HEK293 (cell line): ENCODE results near the gene TMEM63A.

ENCODE experiments used
- ZNF629 ChIP-seq: fragments of 450-650 bp; formaldehyde crosslinking; IDR thresholded peaks from 2 replicates; pipeline ENCODE4 v1.5.1; 2017; ENCODE audit warnings: missing biosample characterization, missing genetic modification characterization
- TF ChIP-seq, protein P1 (sequence below): fragments of 450-650 bp; formaldehyde crosslinking; IDR thresholded peaks from 2 replicates; pipeline ENCODE4 v1.5.1; 2016; ENCODE audit warnings: missing biosample characterization, missing genetic modification characterization

GRCh38 chr1:225824533-225824941 is 57.6 kb downstream of the TMEM63A start:
- TF ChIP-seq, protein P1, sequence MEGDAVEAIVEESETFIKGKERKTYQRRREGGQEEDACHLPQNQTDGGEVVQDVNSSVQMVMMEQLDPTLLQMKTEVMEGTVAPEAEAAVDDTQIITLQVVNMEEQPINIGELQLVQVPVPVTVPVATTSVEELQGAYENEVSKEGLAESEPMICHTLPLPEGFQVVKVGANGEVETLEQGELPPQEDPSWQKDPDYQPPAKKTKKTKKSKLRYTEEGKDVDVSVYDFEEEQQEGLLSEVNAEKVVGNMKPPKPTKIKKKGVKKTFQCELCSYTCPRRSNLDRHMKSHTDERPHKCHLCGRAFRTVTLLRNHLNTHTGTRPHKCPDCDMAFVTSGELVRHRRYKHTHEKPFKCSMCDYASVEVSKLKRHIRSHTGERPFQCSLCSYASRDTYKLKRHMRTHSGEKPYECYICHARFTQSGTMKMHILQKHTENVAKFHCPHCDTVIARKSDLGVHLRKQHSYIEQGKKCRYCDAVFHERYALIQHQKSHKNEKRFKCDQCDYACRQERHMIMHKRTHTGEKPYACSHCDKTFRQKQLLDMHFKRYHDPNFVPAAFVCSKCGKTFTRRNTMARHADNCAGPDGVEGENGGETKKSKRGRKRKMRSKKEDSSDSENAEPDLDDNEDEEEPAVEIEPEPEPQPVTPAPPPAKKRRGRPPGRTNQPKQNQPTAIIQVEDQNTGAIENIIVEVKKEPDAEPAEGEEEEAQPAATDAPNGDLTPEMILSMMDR (tag by site-specific recombination), result no peak
- no peak for TF ChIP-seq ZNF629
